Stimulated activated CD4-positive, alpha-beta T cell treated with anti-CD3 and anti-CD28 coated beads, Interleukin-2, amount 100 ng/mL, for 48 hours (primary cell): ENCODE results near the gene NR3C1.

Experiments used
- DNase-seq, 2 donors: peaks; one replicate each; pipeline ENCODE4 v3.0.0-alpha.2; 2020

NR3C1 gene

GRCh38 chr5:143249851-143250250 is 153.6 kb downstream of the NR3C1 start:
- DNase-seq: no peak

- no peak for DNase-seq
Measured at GRCh38 chr5:143248822-143249579, 154.5 kb downstream of the NR3C1 start.

GRCh38 chr5:143248391-143248790 is 155.1 kb downstream of the NR3C1 start:
- DNase-seq: no peak

- DNase-seq: no peak
Measured at GRCh38 chr5:143247134-143247815, 156.2 kb downstream of the NR3C1 start.

GRCh38 chr5:143245929-143246561 is 157.4 kb downstream of the NR3C1 start:
- DNase-seq: no peak

GRCh38 chr5:143244990-143245389 is 158.5 kb downstream of the NR3C1 start:
- no peak for DNase-seq

GRCh38 chr5:143244000-143244736 is 159.3 kb downstream of the NR3C1 start:
- DNase-seq: no peak

- DNase-seq: no peak
Measured at GRCh38 chr5:143243103-143243502, 160.4 kb downstream of the NR3C1 start.

- DNase-seq: no peak
Measured at GRCh38 chr5:143241892-143242291, 161.6 kb downstream of the NR3C1 start.

- DNase-seq: no peak
Measured at GRCh38 chr5:143239882-143240518, 163.5 kb downstream of the NR3C1 start.

GRCh38 chr5:143238620-143239019 is 164.9 kb downstream of the NR3C1 start:
- DNase-seq: no peak

- DNase-seq: no peak
Measured at GRCh38 chr5:143237664-143238063, 165.8 kb downstream of the NR3C1 start.

GRCh38 chr5:143236682-143237081 is 166.8 kb downstream of the NR3C1 start:
- DNase-seq: no peak

GRCh38 chr5:143235423-143235822 is 168.1 kb downstream of the NR3C1 start:
- no peak for DNase-seq

- no peak for DNase-seq
Measured at GRCh38 chr5:143234162-143234842, 169.2 kb downstream of the NR3C1 start.

- no peak for DNase-seq
Measured at GRCh38 chr5:143233031-143233430, 170.5 kb downstream of the NR3C1 start.

GRCh38 chr5:143231973-143232812 is 171.3 kb downstream of the NR3C1 start:
- no peak for DNase-seq

GRCh38 chr5:143231416-143231815 is 172.1 kb downstream of the NR3C1 start:
- no peak for DNase-seq

- no peak for DNase-seq
Measured at GRCh38 chr5:143230676-143230996, 172.8 kb downstream of the NR3C1 start.

- no peak for DNase-seq
Measured at GRCh38 chr5:143229896-143230675, 173.4 kb downstream of the NR3C1 start.
